ENCODE data around the gene PIPOX.

- TF ChIP-seq EZH2 (IDR thresholded peaks at IDR 0.05; ENCODE audit: low read length, missing control alignments) = no peak
- no peak for TF ChIP-seq CTCF (conservative IDR thresholded peaks at IDR 0.05 in 1 of 2, IDR thresholded peaks at IDR 0.05 in 1 of 2; ENCODE audit: low read depth in 1 of 2, low read length in 2 of 2)
Measured at GRCh38 chr17:29059281-29059680, 16.3 kb downstream of the PIPOX start.

Measured in fibroblast of lung (primary cell).